GM23338 (cell line): ENCODE results near the gene CBFA2T2. TPM values are rescaled to one million over a fixed set of nuclear protein-coding genes. Genes with fewer than 3 reads are reported as not detected.

Experiments used
- ATAC-seq: fragments of 200-7000 bp; cut with Tn5 transposase; 3 replicates; pipeline ENCODE4 v1.9.1; 2020
- DNase-seq: peaks from one replicate; pipeline ENCODE4 v3.0.0-alpha.2; 2015; ENCODE audit warnings: low spot score
- H2AFZ ChIP-seq: fragments of 200-600 bp; sonication (generic); 2 replicates; pipeline ENCODE4 v1.8.0; 2016; ENCODE audit warnings: antibody characterized with exemption, mild to moderate bottlenecking, moderate library complexity
- H3F3A ChIP-seq: fragments of 200-600 bp; sonication (generic); replicated peaks from 2 replicates; pipeline ENCODE4 v1.8.0; 2017; ENCODE audit warnings: antibody characterized with exemption, mixed run types, low read depth
- H3K27ac ChIP-seq: fragments of 200-600 bp; sonication (generic); 2 replicates; pipeline ENCODE4 v1.6.1; 2016; ENCODE audit warnings: low read depth
- H3K27me3 ChIP-seq: fragments of 200-600 bp; sonication (generic); 2 replicates; pipeline ENCODE4 v1.8.0; 2016; ENCODE audit warnings: mild to moderate bottlenecking, mixed run types, moderate library complexity; ENCODE audit not compliant: insufficient read depth
- H3K36me3 ChIP-seq: fragments of 200-600 bp; sonication (generic); 2 replicates; pipeline ENCODE4 v1.8.0; 2016; ENCODE audit warnings: mild to moderate bottlenecking; ENCODE audit not compliant: insufficient read depth
- H3K4me1 ChIP-seq: fragments of 200-600 bp; sonication (generic); 2 replicates; pipeline ENCODE4 v1.8.0; 2016; ENCODE audit warnings: mild to moderate bottlenecking, moderate library complexity; ENCODE audit not compliant: insufficient read depth
- H3K4me2 ChIP-seq: fragments of 200-600 bp; sonication (generic); 2 replicates; pipeline ENCODE4 v1.7.1; 2017; ENCODE audit warnings: mixed run types
- H3K4me3 ChIP-seq: fragments of 200-600 bp; sonication (generic); 2 replicates; pipeline ENCODE4 v1.6.1; 2016; ENCODE audit warnings: mixed run types
- H3K79me2 ChIP-seq: fragments of 200-600 bp; sonication (generic); replicated peaks from 2 replicates; pipeline ENCODE4 v1.8.0; 2017; ENCODE audit warnings: mild to moderate bottlenecking; ENCODE audit not compliant: insufficient read depth
- H3K9me2 ChIP-seq: fragments of 200-600 bp; sonication (generic); 2 replicates; pipeline ENCODE4 v1.8.0; 2017; ENCODE audit not compliant: insufficient read depth
- H4K20me1 ChIP-seq: fragments of 200-600 bp; sonication (generic); replicated peaks from 2 replicates; pipeline ENCODE4 v1.8.0; 2017; ENCODE audit warnings: mild to moderate bottlenecking; ENCODE audit not compliant: insufficient read depth
- H3K27ac Mint-ChIP-seq: 2 replicates; pipeline ENCODE4 v1.8.0; 2020; ENCODE audit warnings: inconsistent platforms, mild to moderate bottlenecking, moderate library complexity, mixed read lengths
- H3K27me3 Mint-ChIP-seq: 3 replicates; pipeline ENCODE4 v1.8.0; 2022; ENCODE audit warnings: low read depth, mild to moderate bottlenecking, moderate library complexity, mixed read lengths, inconsistent platforms; ENCODE audit not compliant: insufficient read depth, poor library complexity
- H3K36me3 Mint-ChIP-seq: 3 replicates; pipeline ENCODE4 v1.8.0; 2021; ENCODE audit warnings: low read depth, mild to moderate bottlenecking, inconsistent platforms, moderate library complexity, mixed read lengths
- H3K4me1 Mint-ChIP-seq: 3 replicates; pipeline ENCODE4 v1.8.0; 2020; ENCODE audit warnings: mild to moderate bottlenecking, inconsistent platforms, mixed read lengths
- H3K4me3 Mint-ChIP-seq: 3 replicates; pipeline ENCODE4 v1.8.0; 2021; ENCODE audit warnings: moderate library complexity, mild to moderate bottlenecking, inconsistent platforms, mixed read lengths
- H3K9me3 Mint-ChIP-seq: 3 replicates; pipeline ENCODE4 v1.8.0; 2020; ENCODE audit warnings: moderate library complexity, mild to moderate bottlenecking, inconsistent platforms, mixed read lengths
- CREB1 ChIP-seq: fragments of 250-450 bp; sonication (Bioruptor Pico); IDR thresholded peaks from 2 replicates; pipeline ENCODE4 v1.5.0; 2020; ENCODE audit warnings: low read depth, mild to moderate bottlenecking, moderate library complexity
- EZH2 ChIP-seq: fragments of 200-600 bp; sonication (generic); IDR thresholded peaks from one replicate; pipeline ENCODE4 v1.8.0; 2017; ENCODE audit warnings: antibody characterized with exemption, mild to moderate bottlenecking, low read depth; ENCODE audit not compliant: unreplicated experiment
- NANOG ChIP-seq: IDR thresholded peaks from 2 replicates; pipeline ENCODE4 v1.6.1; 2016; ENCODE audit warnings: antibody characterized with exemption, borderline replicate concordance
- POLR2AphosphoS5 ChIP-seq: IDR thresholded peaks from 2 replicates; pipeline ENCODE4 v1.6.1; 2016; ENCODE audit warnings: antibody characterized with exemption, low read depth
- REST ChIP-seq: IDR thresholded peaks from one replicate; pipeline ENCODE4 v1.6.1; 2018; ENCODE audit warnings: antibody characterized with exemption; ENCODE audit not compliant: unreplicated experiment
- STAT1 ChIP-seq: IDR thresholded peaks from one replicate; pipeline ENCODE4 v1.6.1; 2016; ENCODE audit warnings: antibody characterized with exemption; ENCODE audit not compliant: unreplicated experiment
- ZNF114 ChIP-seq: fragments of 250-450 bp; sonication (Bioruptor Pico); IDR thresholded peaks from 2 replicates; pipeline ENCODE4 v1.5.0; 2020; ENCODE audit warnings: mild to moderate bottlenecking, moderate library complexity
- ZNF331 ChIP-seq: fragments of 250-450 bp; sonication (Bioruptor Pico); IDR thresholded peaks from 2 replicates; pipeline ENCODE4 v1.5.0; 2020; ENCODE audit warnings: low read depth, mild to moderate bottlenecking, moderate library complexity
- polyA plus RNA-seq: library from polyadenylated mRNA; unstranded; fragments of >200 nt; fragmentation: Nextera tagmentation; extraction: Ambion mirVana; gene quantifications from 2 replicates; pipeline ENCODE4 v1.2.1, GENCODE V29; 2016
- total RNA-seq: library from RNA; depleted of rRNA; stranded (reverse); fragments of >200 nt; shearing (Covaris generic); gene quantifications from 2 replicates; pipeline ENCODE4 v1.2.3, GENCODE V29; 2014
- TF ChIP-seq, protein P1 (sequence below), 2 experiments: fragments of 200-600 bp in 1 of 2; sonication (generic) in 1 of 2; conservative IDR thresholded peaks; 2 replicates each; pipeline versions ENCODE4 v1.5.1 to v1.6.1; 2016 to 2017; ENCODE audit warnings: antibody characterized with exemption in 2 of 2, low read depth in 2 of 2, mild to moderate bottlenecking in 2 of 2, moderate library complexity in 1 of 2
- TF ChIP-seq, protein P2 (sequence below): fragments of 250-450 bp; sonication (Bioruptor Pico); IDR thresholded peaks from 2 replicates; pipeline ENCODE4 v1.5.0; 2020; ENCODE audit warnings: mild to moderate bottlenecking, moderate library complexity

Gene CBFA2T2
- total and polyA plus RNA-seq, 2 experiments from 2014 or later, result 12.7 to 15.8 TPM

GRCh38 chr20:33541797-33542196, 51.9 kb downstream of the CBFA2T2 start:
- Histone ChIP-seq H3K36me3 (peaks cover 4% of the 10 kb centered on the region; the same call in 1 of the 2 replicates), H3K4me1 (no peaks in the 10 kb centered on the region), H3K79me2 (0 out of 2 replicates have a peak, but pooled peaks cover 14% of the 10 kb centered on the region), H3K27ac (no peak overlapping the region), H3K4me3 (no peak overlapping the region), H2AFZ (no peak overlapping the region), H3K27me3 (no peaks in the 10 kb centered on the region), H3K4me2 (no peak overlapping the region), H4K20me1 (peaks cover 7% of the 10 kb centered on the region; the same call in 1 of the 2 replicates), H3F3A (no peaks in the 10 kb centered on the region), H3K9me2 (no peaks in the 10 kb centered on the region)
- Mint-ChIP-seq H3K27ac (no peak overlapping the region), H3K4me1 (no peaks in the 10 kb centered on the region), H3K27me3 (no peaks in the 10 kb centered on the region), H3K36me3 (peaks cover 10% of the 10 kb centered on the region), H3K9me3 (peaks cover 17% of the 10 kb centered on the region), H3K4me3 (no peak overlapping the region)
- DNase-seq (no peak), ATAC-seq (no peak)
- no peak for TF ChIP-seq STAT1
- no peak for TF ChIP-seq NANOG
- TF ChIP-seq, protein P1, sequence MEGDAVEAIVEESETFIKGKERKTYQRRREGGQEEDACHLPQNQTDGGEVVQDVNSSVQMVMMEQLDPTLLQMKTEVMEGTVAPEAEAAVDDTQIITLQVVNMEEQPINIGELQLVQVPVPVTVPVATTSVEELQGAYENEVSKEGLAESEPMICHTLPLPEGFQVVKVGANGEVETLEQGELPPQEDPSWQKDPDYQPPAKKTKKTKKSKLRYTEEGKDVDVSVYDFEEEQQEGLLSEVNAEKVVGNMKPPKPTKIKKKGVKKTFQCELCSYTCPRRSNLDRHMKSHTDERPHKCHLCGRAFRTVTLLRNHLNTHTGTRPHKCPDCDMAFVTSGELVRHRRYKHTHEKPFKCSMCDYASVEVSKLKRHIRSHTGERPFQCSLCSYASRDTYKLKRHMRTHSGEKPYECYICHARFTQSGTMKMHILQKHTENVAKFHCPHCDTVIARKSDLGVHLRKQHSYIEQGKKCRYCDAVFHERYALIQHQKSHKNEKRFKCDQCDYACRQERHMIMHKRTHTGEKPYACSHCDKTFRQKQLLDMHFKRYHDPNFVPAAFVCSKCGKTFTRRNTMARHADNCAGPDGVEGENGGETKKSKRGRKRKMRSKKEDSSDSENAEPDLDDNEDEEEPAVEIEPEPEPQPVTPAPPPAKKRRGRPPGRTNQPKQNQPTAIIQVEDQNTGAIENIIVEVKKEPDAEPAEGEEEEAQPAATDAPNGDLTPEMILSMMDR (conservative IDR thresholded peaks at IDR 0.05; ENCODE audit: low read depth in 2 of 2), result no peak

GRCh38 chr20:33545763-33546162, 55.9 kb downstream of the CBFA2T2 start:
- Histone ChIP-seq H2AFZ (no peak overlapping the region), H3K4me2 (no peak overlapping the region), H3F3A (no peaks in the 10 kb centered on the region), H4K20me1 (peaks cover 6% of the 10 kb centered on the region; the same call in 1 of the 2 replicates), H3K79me2 (0 out of 2 replicates have a peak, but pooled peaks cover 7% of the 10 kb centered on the region), H3K27ac (no peak overlapping the region), H3K9me2 (no peaks in the 10 kb centered on the region), H3K4me3 (no peak overlapping the region), H3K36me3 (no peaks in the 10 kb centered on the region), H3K4me1 (no peaks in the 10 kb centered on the region), H3K27me3 (no peaks in the 10 kb centered on the region)
- no peaks in the 10 kb centered on the region for H3K9me3 Mint-ChIP-seq
- no peaks in the 10 kb centered on the region for H3K4me1 Mint-ChIP-seq
- peaks cover under 1% of the 10 kb centered on the region; the same call in 1 of the 3 replicates for H3K36me3 Mint-ChIP-seq
- H3K27ac Mint-ChIP-seq, result no peak overlapping the region
- no peak for DNase-seq
- no peak for ATAC-seq
- H3K27me3 Mint-ChIP-seq, result no peaks in the 10 kb centered on the region
- H3K4me3 Mint-ChIP-seq, result no peak overlapping the region
- TF ChIP-seq CREB1 (CRISPR knock-in tag) (no peak), ZNF114 (CRISPR knock-in tag) (no peak), STAT1 (no peak), EZH2 (no peak), REST (no peak), ZNF331 (CRISPR knock-in tag) (no peak), POLR2AphosphoS5 (no peak), NANOG (no peak)
- TF ChIP-seq, protein P2, sequence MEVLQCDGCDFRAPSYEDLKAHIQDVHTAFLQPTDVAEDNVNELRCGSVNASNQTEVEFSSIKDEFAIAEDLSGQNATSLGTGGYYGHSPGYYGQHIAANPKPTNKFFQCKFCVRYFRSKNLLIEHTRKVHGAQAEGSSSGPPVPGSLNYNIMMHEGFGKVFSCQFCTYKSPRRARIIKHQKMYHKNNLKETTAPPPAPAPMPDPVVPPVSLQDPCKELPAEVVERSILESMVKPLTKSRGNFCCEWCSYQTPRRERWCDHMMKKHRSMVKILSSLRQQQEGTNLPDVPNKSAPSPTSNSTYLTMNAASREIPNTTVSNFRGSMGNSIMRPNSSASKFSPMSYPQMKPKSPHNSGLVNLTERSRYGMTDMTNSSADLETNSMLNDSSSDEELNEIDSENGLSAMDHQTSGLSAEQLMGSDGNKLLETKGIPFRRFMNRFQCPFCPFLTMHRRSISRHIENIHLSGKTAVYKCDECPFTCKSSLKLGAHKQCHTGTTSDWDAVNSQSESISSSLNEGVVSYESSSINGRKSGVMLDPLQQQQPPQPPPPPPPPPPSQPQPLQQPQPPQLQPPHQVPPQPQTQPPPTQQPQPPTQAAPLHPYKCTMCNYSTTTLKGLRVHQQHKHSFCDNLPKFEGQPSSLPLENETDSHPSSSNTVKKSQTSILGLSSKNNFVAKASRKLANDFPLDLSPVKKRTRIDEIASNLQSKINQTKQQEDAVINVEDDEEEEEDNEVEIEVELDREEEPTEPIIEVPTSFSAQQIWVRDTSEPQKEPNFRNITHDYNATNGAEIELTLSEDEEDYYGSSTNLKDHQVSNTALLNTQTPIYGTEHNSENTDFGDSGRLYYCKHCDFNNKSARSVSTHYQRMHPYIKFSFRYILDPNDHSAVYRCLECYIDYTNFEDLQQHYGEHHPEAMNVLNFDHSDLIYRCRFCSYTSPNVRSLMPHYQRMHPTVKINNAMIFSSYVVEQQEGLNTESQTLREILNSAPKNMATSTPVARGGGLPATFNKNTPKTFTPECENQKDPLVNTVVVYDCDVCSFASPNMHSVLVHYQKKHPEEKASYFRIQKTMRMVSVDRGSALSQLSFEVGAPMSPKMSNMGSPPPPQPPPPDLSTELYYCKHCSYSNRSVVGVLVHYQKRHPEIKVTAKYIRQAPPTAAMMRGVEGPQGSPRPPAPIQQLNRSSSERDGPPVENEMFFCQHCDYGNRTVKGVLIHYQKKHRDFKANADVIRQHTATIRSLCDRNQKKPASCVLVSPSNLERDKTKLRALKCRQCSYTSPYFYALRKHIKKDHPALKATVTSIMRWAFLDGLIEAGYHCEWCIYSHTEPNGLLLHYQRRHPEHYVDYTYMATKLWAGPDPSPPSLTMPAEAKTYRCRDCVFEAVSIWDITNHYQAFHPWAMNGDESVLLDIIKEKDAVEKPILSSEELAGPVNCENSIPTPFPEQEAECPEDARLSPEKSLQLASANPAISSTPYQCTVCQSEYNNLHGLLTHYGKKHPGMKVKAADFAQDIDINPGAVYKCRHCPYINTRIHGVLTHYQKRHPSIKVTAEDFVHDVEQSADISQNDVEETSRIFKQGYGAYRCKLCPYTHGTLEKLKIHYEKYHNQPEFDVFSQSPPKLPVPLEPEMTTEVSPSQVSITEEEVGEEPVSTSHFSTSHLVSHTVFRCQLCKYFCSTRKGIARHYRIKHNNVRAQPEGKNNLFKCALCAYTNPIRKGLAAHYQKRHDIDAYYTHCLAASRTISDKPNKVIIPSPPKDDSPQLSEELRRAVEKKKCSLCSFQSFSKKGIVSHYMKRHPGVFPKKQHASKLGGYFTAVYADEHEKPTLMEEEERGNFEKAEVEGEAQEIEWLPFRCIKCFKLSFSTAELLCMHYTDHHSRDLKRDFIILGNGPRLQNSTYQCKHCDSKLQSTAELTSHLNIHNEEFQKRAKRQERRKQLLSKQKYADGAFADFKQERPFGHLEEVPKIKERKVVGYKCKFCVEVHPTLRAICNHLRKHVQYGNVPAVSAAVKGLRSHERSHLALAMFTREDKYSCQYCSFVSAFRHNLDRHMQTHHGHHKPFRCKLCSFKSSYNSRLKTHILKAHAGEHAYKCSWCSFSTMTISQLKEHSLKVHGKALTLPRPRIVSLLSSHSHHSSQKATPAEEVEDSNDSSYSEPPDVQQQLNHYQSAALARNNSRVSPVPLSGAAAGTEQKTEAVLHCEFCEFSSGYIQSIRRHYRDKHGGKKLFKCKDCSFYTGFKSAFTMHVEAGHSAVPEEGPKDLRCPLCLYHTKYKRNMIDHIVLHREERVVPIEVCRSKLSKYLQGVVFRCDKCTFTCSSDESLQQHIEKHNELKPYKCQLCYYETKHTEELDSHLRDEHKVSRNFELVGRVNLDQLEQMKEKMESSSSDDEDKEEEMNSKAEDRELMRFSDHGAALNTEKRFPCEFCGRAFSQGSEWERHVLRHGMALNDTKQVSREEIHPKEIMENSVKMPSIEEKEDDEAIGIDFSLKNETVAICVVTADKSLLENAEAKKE (CRISPR knock-in tag), result no peak
